Measurements from ENCODE around the gene VEPH1.

GRCh38 chr3:157544501-157545130, 41.4 kb upstream of the VEPH1 start:
- TF ChIP-seq CTCF (IDR thresholded peaks at IDR 0.05; ENCODE audit: low read depth, low read length, poor library complexity, severe bottlenecking) (no peak), EZH2phosphoT487 (IDR thresholded peaks at IDR 0.05; ENCODE audit: borderline replicate concordance, low read length) (no peak)

Data from DOHH2 (cell line).